ENCODE data around the gene MTCL1. TPM values are rescaled to one million over a fixed set of nuclear protein-coding genes. Genes with fewer than 3 reads are reported as not detected.

The MTCL1 gene
- total and polyA plus RNA-seq, 9 donors = 2.2 to 9.6 (median 6.5) TPM

GRCh38 chr18:8821083-8821465 is 115.7 kb downstream of the MTCL1 start:
- intact Hi-C loops (cut with DNase I) = no loop called here
- Histone ChIP-seq H3K27ac (no peak overlapping the region), H3K9me3 (no peaks in the 10 kb centered on the region), H3K36me3 (no peaks in the 10 kb centered on the region), H3K4me1 (ENCODE audit: insufficient read depth) (no peaks in the 10 kb centered on the region), H3K4me3 (no peak overlapping the region), H3K27me3 (no peaks in the 10 kb centered on the region)
- TF ChIP-seq CTCF (IDR thresholded peaks at IDR 0.05) = no peak
- no peak for TF ChIP-seq EP300 (IDR thresholded peaks at IDR 0.05)
- no peak for TF ChIP-seq POLR2A (IDR thresholded peaks at IDR 0.05)
- 76 to 85% (median 78%) methylated on average over 3 of the region's 3 CpGs for WGBS, 3 donors
- no peak for DNase-seq

GRCh38 chr18:8821531-8821930 is 116.2 kb downstream of the MTCL1 start:
- H3K9me3 ChIP-seq = no peaks in the 10 kb centered on the region
- TF ChIP-seq CTCF (IDR thresholded peaks at IDR 0.05) = no peak
- no peak for TF ChIP-seq POLR2A (IDR thresholded peaks at IDR 0.05)
- TF ChIP-seq EP300 (IDR thresholded peaks at IDR 0.05) = no peak
- 87 to 90% (median 89%) methylated on average over 1 of the region's 1 CpG for WGBS, 3 donors
- intact Hi-C loops (cut with DNase I) = no loop called here
- DNase-seq = no peak
- H3K27ac ChIP-seq = no peak overlapping the region
- H3K4me3 ChIP-seq = no peak overlapping the region
- no peaks in the 10 kb centered on the region for H3K4me1 ChIP-seq (ENCODE audit: insufficient read depth)
- H3K36me3 ChIP-seq = no peaks in the 10 kb centered on the region
- H3K27me3 ChIP-seq = no peaks in the 10 kb centered on the region

GRCh38 chr18:8822643-8823042 is 117.3 kb downstream of the MTCL1 start:
- Histone ChIP-seq H3K9me3 (no peaks in the 10 kb centered on the region), H3K4me3 (no peak overlapping the region), H3K4me1 (ENCODE audit: insufficient read depth) (no peaks in the 10 kb centered on the region), H3K27me3 (no peaks in the 10 kb centered on the region), H3K27ac (no peak overlapping the region), H3K36me3 (no peaks in the 10 kb centered on the region)
- intact Hi-C loops (cut with DNase I) = no loop called here
- DNase-seq = no peak
- WGBS, 3 donors = 95 to 97% (median 95%) methylated on average over 10 of the region's 10 CpGs
- TF ChIP-seq POLR2A (IDR thresholded peaks at IDR 0.05) (no peak), EP300 (IDR thresholded peaks at IDR 0.05) (no peak), CTCF (IDR thresholded peaks at IDR 0.05) (no peak)

GRCh38 chr18:8823530-8823929 is 118.2 kb downstream of the MTCL1 start:
- Histone ChIP-seq H3K4me1 (ENCODE audit: insufficient read depth) (no peaks in the 10 kb centered on the region), H3K27me3 (no peaks in the 10 kb centered on the region), H3K4me3 (no peak overlapping the region), H3K9me3 (no peaks in the 10 kb centered on the region), H3K36me3 (no peaks in the 10 kb centered on the region), H3K27ac (no peak overlapping the region)
- TF ChIP-seq POLR2A (IDR thresholded peaks at IDR 0.05) = no peak
- TF ChIP-seq CTCF (IDR thresholded peaks at IDR 0.05) = no peak
- TF ChIP-seq EP300 (IDR thresholded peaks at IDR 0.05) = no peak
- intact Hi-C loops (cut with DNase I) = no loop called here
- WGBS, 3 donors = 55 to 76% (median 62%) methylated on average over 6 of the region's 6 CpGs
- no peak for DNase-seq

- Histone ChIP-seq H3K27ac (no peak overlapping the region), H3K4me3 (no peak overlapping the region), H3K4me1 (ENCODE audit: insufficient read depth) (no peaks in the 10 kb centered on the region), H3K9me3 (no peaks in the 10 kb centered on the region), H3K27me3 (no peaks in the 10 kb centered on the region), H3K36me3 (no peaks in the 10 kb centered on the region)
- no peak for DNase-seq
- intact Hi-C loops (cut with DNase I) = no loop called here
- TF ChIP-seq CTCF (IDR thresholded peaks at IDR 0.05) (no peak), EP300 (IDR thresholded peaks at IDR 0.05) (no peak), POLR2A (IDR thresholded peaks at IDR 0.05) (no peak)
- WGBS, 3 donors = 96 to 98% (median 98%) methylated on average over 19 to 20 of the region's 20 CpGs
Observed at GRCh38 chr18:8824846-8825245, 119.5 kb downstream of the MTCL1 start.

All from ovary (tissue), 9 donors.